Mesothelial cell of epicardium (in vitro differentiated cells): Measurements from ENCODE around the gene PLPPR5. TPM values are rescaled to one million over a fixed set of nuclear protein-coding genes. Genes with fewer than 3 reads are reported as not detected.

Experiments used
- DNase-seq, 2 experiments: peaks; one replicate each; pipeline ENCODE4 v3.0.0; 2021; ENCODE audit warnings: low spot score in 2 of 2; ENCODE audit not compliant: unreplicated experiment in 2 of 2
- H3K27ac Mint-ChIP-seq: 2 replicates; pipeline ENCODE4 v1.8.0; 2021; ENCODE audit warnings: mixed read lengths
- H3K27me3 Mint-ChIP-seq: 2 replicates; pipeline ENCODE4 v1.8.0; 2021; ENCODE audit warnings: low read depth, mixed read lengths
- H3K36me3 Mint-ChIP-seq: 2 replicates; pipeline ENCODE4 v1.8.0; 2021; ENCODE audit warnings: mixed read lengths
- H3K4me1 Mint-ChIP-seq: 2 replicates; pipeline ENCODE4 v1.8.0; 2021; ENCODE audit warnings: mixed read lengths
- H3K4me3 Mint-ChIP-seq: 2 replicates; pipeline ENCODE4 v1.8.0; 2021; ENCODE audit warnings: mild to moderate bottlenecking, moderate library complexity, mixed read lengths
- H3K9me3 Mint-ChIP-seq: 2 replicates; pipeline ENCODE4 v1.8.0; 2021; ENCODE audit warnings: mixed read lengths
- total RNA-seq: library from RNA; stranded (reverse); gene quantifications from 3 replicates; pipeline ENCODE4 v1.2.1, GENCODE V29; 2021
- TF ChIP-seq, protein P1 (sequence below): fragments of 200-600 bp; sonication (generic); IDR thresholded peaks from one replicate; pipeline ENCODE4 v1.5.0; 2021; ENCODE audit warnings: antibody characterized with exemption; ENCODE audit not compliant: unreplicated experiment

Gene PLPPR5
- total RNA-seq, 1 donor from 2014 or later: 0.11 TPM

DNA sequence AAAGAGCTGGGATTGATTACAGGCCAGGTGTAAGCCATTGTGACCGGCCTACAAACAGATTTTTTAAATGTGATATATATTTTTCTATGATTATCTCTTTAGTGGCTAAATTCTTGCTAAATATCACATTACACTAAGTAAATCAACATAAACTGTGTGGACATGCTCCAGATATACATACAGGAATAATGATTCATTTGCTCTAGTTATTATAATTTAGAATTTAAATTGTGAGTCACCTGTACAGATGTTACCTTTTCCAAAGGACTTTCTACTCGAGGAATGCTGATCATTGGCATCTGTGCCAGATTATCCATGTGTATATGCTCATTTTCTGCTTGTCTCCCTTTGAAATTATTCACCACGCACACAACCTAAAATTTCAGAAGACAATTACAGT is 90.1 kb downstream of the PLPPR5 start:
- Mint-ChIP-seq H3K27ac (no peak overlapping the region), H3K4me3 (no peak overlapping the region), H3K36me3 (no peaks in the 10 kb centered on the region), H3K4me1 (peaks cover 4% of the 10 kb centered on the region), H3K9me3 (no peaks in the 10 kb centered on the region), H3K27me3 (peaks cover 2% of the 10 kb centered on the region)
- no peak for DNase-seq
- TF ChIP-seq, protein P1, sequence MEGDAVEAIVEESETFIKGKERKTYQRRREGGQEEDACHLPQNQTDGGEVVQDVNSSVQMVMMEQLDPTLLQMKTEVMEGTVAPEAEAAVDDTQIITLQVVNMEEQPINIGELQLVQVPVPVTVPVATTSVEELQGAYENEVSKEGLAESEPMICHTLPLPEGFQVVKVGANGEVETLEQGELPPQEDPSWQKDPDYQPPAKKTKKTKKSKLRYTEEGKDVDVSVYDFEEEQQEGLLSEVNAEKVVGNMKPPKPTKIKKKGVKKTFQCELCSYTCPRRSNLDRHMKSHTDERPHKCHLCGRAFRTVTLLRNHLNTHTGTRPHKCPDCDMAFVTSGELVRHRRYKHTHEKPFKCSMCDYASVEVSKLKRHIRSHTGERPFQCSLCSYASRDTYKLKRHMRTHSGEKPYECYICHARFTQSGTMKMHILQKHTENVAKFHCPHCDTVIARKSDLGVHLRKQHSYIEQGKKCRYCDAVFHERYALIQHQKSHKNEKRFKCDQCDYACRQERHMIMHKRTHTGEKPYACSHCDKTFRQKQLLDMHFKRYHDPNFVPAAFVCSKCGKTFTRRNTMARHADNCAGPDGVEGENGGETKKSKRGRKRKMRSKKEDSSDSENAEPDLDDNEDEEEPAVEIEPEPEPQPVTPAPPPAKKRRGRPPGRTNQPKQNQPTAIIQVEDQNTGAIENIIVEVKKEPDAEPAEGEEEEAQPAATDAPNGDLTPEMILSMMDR: no peak

DNA sequence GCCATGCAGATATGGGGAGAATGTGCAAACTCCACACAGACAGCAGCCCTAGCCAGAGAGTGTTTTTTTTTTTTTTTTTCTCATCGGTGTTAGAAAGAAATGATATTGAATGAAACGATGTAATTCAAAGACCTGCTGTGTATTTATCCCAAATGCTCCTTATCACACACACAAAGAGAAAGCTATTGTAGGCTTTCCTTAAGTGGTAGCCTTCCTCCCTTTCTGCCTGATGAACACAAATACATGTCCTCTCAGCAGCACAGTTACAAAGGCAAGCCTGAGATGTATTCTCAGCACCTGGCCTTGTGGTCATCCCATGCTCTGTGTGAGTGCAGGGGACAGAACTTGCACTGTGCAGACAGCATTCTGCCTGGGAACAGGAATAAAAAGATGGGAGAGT is 93.8 kb downstream of the PLPPR5 start:
- Mint-ChIP-seq H3K36me3 (no peaks in the 10 kb centered on the region), H3K27me3 (peaks cover 2% of the 10 kb centered on the region), H3K27ac (no peak overlapping the region), H3K9me3 (no peaks in the 10 kb centered on the region), H3K4me3 (no peak overlapping the region), H3K4me1 (no peaks in the 10 kb centered on the region)
- DNase-seq: no peak
- TF ChIP-seq, protein P1: no peak

DNA sequence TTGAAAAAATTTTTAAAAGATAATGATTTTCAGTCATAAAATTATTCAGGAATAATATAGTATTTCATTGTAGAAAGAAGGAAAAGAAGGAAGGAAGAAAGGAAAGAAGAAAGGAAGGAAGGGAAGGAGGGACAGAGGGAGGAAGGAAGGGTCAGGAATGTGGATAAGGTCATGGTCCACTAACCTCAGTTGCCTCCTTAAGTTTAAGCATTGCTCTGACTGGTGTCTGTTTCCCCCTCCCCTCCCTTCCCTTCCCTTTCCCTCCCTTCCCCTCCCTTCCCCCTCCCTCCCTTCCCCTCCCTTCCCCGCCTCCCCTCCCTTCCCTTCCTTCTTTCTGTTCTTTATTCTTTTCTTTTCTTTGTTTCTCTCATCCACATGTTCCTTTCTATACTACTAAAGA is 95.7 kb downstream of the PLPPR5 start:
- TF ChIP-seq, protein P1: no peak
- Mint-ChIP-seq H3K9me3 (no peaks in the 10 kb centered on the region), H3K4me3 (no peak overlapping the region), H3K36me3 (no peaks in the 10 kb centered on the region), H3K27me3 (peaks cover 2% of the 10 kb centered on the region), H3K27ac (no peak overlapping the region), H3K4me1 (peaks cover 4% of the 10 kb centered on the region)
- no peak for DNase-seq

DNA sequence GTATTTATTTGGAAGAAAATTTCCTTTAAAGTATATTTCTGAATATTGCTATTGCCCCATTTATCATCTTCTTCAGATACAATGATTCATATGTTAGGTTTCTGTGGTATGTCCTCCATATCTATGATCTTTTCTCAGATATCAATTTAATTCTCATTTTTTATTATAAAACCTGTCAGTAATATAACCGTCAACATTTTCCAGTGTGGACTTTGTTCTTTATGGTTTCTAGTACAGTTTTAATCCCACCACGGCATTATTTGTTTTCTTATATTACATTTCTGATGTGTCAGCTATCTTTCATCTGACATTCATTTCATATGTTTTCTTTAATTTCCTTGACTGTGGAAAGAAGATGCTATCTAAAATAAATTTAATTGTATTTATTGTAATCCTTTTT is 97.9 kb downstream of the PLPPR5 start:
- H3K4me3 Mint-ChIP-seq: no peak overlapping the region

DNA sequence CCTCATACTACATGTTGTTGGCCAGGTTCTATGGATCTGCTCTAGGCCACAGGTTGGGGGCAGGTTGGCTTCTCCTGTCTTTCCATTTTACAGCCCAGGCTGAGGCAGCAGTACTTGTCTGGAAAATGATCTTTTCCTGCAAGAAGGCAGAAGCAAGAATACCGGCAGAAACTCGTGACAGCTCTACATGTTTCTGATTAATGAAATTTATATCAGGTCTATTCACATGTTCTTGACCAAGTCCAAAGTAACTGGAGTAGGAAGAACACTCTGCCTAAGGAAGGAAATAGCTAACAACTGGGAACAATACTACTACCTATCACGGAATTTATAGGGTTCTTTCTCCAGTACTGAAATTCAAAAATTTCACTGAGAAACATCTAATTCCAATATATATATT is 98.3 kb downstream of the PLPPR5 start:
- no peak overlapping the region for H3K27ac Mint-ChIP-seq
- TF ChIP-seq, protein P1: no peak
- peaks cover 13% of the 10 kb centered on the region for H3K4me1 Mint-ChIP-seq
- no peak overlapping the region for H3K4me3 Mint-ChIP-seq
- H3K27me3 Mint-ChIP-seq: peaks cover 2% of the 10 kb centered on the region
- H3K9me3 Mint-ChIP-seq: no peaks in the 10 kb centered on the region
- no peaks in the 10 kb centered on the region for H3K36me3 Mint-ChIP-seq
- DNase-seq: no peak

More for the DNA sequence above, 97.9 kb downstream of the PLPPR5 start:
- Mint-ChIP-seq H3K36me3 (no peaks in the 10 kb centered on the region), H3K27me3 (peaks cover 2% of the 10 kb centered on the region), H3K9me3 (no peaks in the 10 kb centered on the region), H3K27ac (no peak overlapping the region), H3K4me1 (peaks cover 13% of the 10 kb centered on the region)
- DNase-seq: no peak
- TF ChIP-seq, protein P1: no peak

- no peaks in the 10 kb centered on the region for H3K36me3 Mint-ChIP-seq
Measured at GRCh38 chr1:98904684-98905083, 100.0 kb downstream of the PLPPR5 start.

More at GRCh38 chr1:98904684-98905083, 100.0 kb downstream of the PLPPR5 start:
- DNase-seq: no peak
- TF ChIP-seq, protein P1: no peak
- Mint-ChIP-seq H3K4me1 (peaks cover 13% of the 10 kb centered on the region), H3K9me3 (no peaks in the 10 kb centered on the region), H3K27ac (no peak overlapping the region), H3K27me3 (no peaks in the 10 kb centered on the region), H3K4me3 (no peak overlapping the region)
